Body of pancreas (tissue), 4 donors: ENCODE measurements around the gene CLNK.

Source experiments
- CTCF ChIP-seq, 7 experiments: fragments of 450-650 bp in 4 of 7; fragments of 200-600 bp in 3 of 7; sonication (generic) in 3 of 7; IDR thresholded peaks; one replicate each; pipeline ENCODE4 v1.5.1; 2016 to 2019; ENCODE audit warnings: antibody characterized with exemption in 7 of 7
- POLR2A ChIP-seq, 3 donors: fragments of 450-650 bp; IDR thresholded peaks; one replicate each; pipeline ENCODE4 v1.6.1; 2016; ENCODE audit warnings: antibody characterized with exemption in 3 of 3, mild to moderate bottlenecking in 2 of 3

DNA sequence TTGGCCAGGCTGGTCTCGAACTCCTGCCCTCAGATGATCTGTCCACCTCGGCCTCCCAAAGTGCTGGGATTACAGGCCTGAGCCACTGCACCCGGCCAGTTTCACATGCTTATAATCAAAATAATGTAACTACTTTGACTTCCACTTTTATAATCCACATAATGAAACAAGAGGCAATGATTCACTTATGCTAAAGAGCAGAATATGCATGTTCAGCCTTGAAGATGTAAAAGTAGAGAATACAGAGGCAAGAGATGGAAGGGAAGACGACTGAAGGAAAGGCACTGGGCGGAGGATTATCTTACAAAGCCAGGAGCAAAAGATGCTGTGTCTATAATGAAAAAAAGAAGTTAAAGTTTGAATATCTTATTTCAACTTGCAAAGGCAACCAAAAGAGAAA, 214.1 kb downstream of the CLNK start:
- TF ChIP-seq CTCF (IDR thresholded peaks at IDR 0.05) = no peak
- no peak for TF ChIP-seq POLR2A (IDR thresholded peaks at IDR 0.05)
